Activated CD8-positive, alpha-beta T cell treated with anti-CD3 and anti-CD28 coated beads for 36 hours (primary cell): Measurements from ENCODE around the gene CAMK1D. TPM values are rescaled to one million over a fixed set of nuclear protein-coding genes. Genes with fewer than 3 reads are reported as not detected.

Experiments
- ATAC-seq: fragments of 200-7000 bp; cut with Tn5 transposase; one replicate; pipeline ENCODE4 v1.10.0; 2021; ENCODE audit warnings: mild to moderate bottlenecking, moderate library complexity
- CTCF ChIA-PET: fragments of 350-600 bp; sonication (Branson Sonifier 250); formaldehyde crosslinking; loops from one replicate; lab custom pipeline; 2021; ENCODE audit warnings: antibody characterized with exemption; lab: Charles Lee
- POLR2A ChIA-PET: fragments of 350-600 bp; sonication (Branson Sonifier 250); formaldehyde crosslinking; loops from one replicate; lab custom pipeline; 2021; ENCODE audit warnings: antibody characterized with exemption; lab: Charles Lee
- DNase-seq: peaks from one replicate; pipeline ENCODE4 v3.0.0-alpha.2; 2020
- H3K27ac Mint-ChIP-seq: one replicate; pipeline ENCODE4 v1.8.0; 2021; ENCODE audit warnings: mild to moderate bottlenecking, mixed read lengths
- H3K27me3 Mint-ChIP-seq: one replicate; pipeline ENCODE4 v1.8.0; 2021; ENCODE audit warnings: mixed read lengths
- H3K36me3 Mint-ChIP-seq: one replicate; pipeline ENCODE4 v1.8.0; 2021; ENCODE audit warnings: low read depth, mixed read lengths
- H3K4me1 Mint-ChIP-seq: one replicate; pipeline ENCODE4 v1.8.0; 2021; ENCODE audit warnings: low read depth, mixed read lengths
- H3K4me3 Mint-ChIP-seq: one replicate; pipeline ENCODE4 v1.8.0; 2021; ENCODE audit warnings: mild to moderate bottlenecking, moderate library complexity, mixed read lengths
- H3K9me3 Mint-ChIP-seq: one replicate; pipeline ENCODE4 v1.8.0; 2021; ENCODE audit warnings: mixed read lengths
- CTCF ChIP-seq: fragments of 200-600 bp; IDR thresholded peaks from one replicate; pipeline ENCODE4 v1.8.0; 2022; ENCODE audit warnings: antibody characterized with exemption, mild to moderate bottlenecking
- intact Hi-C: fragments of 100-400 bp; cut with micrococcal nuclease; formaldehyde crosslinking; loops from one replicate; pipeline ENCODE4 v1.10.0; 2022
- total RNA-seq, 2 experiments: library from RNA; stranded (reverse); gene quantifications; one replicate each; pipeline ENCODE4 v1.2.3, GENCODE V29; 2021

The CAMK1D gene
- total RNA-seq, 2 experiments from 2014 or later = 13.8 TPM

DNA sequence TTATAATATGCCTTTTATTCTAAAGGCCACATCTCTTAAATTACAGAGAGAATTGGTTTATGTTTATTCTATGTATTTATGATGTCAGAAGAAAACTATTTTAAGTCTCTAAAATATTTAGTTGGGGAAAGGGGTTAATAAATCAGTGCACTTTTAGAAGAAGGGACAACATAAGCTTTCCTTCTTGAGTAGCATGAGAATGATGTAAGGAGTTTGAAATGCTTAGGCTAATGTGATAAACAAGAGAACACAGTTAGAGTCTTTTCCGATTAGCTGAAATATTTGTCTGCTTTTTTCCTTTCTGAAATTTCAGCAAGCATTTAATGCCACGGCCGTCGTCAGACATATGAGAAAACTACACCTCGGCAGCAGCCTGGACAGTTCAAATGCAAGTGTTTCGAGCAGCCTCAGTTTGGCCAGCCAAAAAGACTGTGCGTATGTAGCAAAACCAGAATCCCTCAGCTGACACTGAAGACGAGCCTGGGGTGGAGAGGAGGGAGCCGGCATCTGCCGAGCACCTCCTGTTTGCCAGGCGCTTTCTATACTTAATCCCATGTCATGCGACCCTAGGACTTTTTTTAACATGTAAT lies 476.0 kb downstream of the CAMK1D start:
- Mint-ChIP-seq H3K4me3 (no peak overlapping the region), H3K36me3 (peaks cover 5% of the 10 kb centered on the region), H3K9me3 (no peaks in the 10 kb centered on the region), H3K27ac (no peak overlapping the region), H3K4me1 (no peaks in the 10 kb centered on the region), H3K27me3 (no peaks in the 10 kb centered on the region)
- TF ChIP-seq CTCF = no peak
- POLR2A ChIA-PET = interaction anchor here (1.1 kb wide), 1 partner anchor 10 kb away, joined by 3 read pairs; no protein-coding TSS in a partner anchor
- intact Hi-C loops = no loop called here
- CTCF ChIA-PET = no interaction called here
- ATAC-seq = no peak
- DNase-seq = no peak

- H3K4me3 Mint-ChIP-seq = no peak overlapping the region
- CTCF ChIA-PET = no interaction called here
- H3K27me3 Mint-ChIP-seq = no peaks in the 10 kb centered on the region
These were observed 477.5 kb downstream of the CAMK1D start for GRCh38 chr10:12826800-12827372.

DNA sequence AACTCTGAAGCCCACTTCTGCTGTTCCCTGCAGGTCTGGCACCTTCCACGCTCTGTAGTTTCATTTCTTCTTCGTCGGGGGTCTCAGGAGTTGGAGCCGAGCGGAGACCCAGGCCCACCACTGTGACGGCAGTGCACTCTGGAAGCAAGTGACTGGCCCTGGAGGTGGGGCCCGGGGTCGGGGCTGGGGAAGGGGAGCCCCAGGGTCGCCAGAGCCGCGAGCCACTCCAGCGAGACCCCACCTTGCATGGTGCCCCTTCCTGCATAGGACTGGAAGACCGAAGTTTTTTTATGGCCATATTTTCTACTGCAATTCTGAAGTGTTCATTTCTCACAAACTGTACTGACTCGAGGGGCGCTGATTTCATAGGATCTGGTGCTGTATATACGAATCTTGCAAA lies 479.4 kb downstream of the CAMK1D start:
- ChIA-PET POLR2A (no interaction called here), CTCF (no interaction called here)
- H3K27ac Mint-ChIP-seq = no peak overlapping the region
- no peaks in the 10 kb centered on the region for H3K27me3 Mint-ChIP-seq
- intact Hi-C loops = no loop called here
- peaks cover 5% of the 10 kb centered on the region for H3K36me3 Mint-ChIP-seq
- no peak overlapping the region for H3K4me3 Mint-ChIP-seq
- H3K4me1 Mint-ChIP-seq = no peaks in the 10 kb centered on the region
- TF ChIP-seq CTCF = no peak
- ATAC-seq (no peak), DNase-seq (no peak)
- H3K9me3 Mint-ChIP-seq = no peaks in the 10 kb centered on the region

More at GRCh38 chr10:12826800-12827372, 477.5 kb downstream of the CAMK1D start:
- intact Hi-C loops = no loop called here
- no peak for DNase-seq
- no peak for TF ChIP-seq CTCF
- no peak for ATAC-seq
- Mint-ChIP-seq H3K9me3 (no peaks in the 10 kb centered on the region), H3K4me1 (no peaks in the 10 kb centered on the region), H3K36me3 (peaks cover 5% of the 10 kb centered on the region), H3K27ac (no peak overlapping the region)
- POLR2A ChIA-PET = interaction anchor here (0.6 kb wide), 1 partner anchor 1258 kb away, joined by 4 read pairs; no protein-coding TSS in a partner anchor

DNA sequence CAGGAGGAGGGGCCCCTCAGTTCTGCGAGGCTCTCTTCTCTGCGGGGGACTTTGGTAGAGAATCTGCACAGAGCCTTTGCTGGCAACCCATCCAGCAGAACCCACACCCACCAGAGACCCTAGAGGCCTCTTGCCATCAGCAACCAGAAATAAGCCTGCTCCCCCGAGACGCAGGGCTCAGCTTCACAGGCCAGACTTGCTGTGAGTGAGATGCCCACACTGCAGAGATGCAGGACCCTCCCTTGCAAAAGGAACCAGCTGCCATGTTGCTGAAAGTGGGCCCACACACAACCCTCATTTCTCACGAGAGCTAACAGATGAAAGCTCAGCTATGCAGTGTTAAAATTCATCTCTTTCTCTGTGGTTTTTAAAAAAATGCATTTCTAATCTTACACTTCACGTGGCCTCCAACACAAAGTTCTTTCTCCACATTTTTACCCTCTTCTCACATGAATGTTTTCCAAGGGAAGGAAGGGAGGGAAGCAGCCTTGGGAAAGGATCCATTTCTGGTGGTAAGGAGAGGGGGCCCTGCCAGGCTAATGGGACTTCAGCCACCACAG lies 480.6 kb downstream of the CAMK1D start:
- Mint-ChIP-seq H3K27me3 (no peaks in the 10 kb centered on the region), H3K4me3 (no peak overlapping the region), H3K9me3 (no peaks in the 10 kb centered on the region), H3K27ac (no peak overlapping the region), H3K4me1 (no peaks in the 10 kb centered on the region), H3K36me3 (peaks cover 5% of the 10 kb centered on the region)
- TF ChIP-seq CTCF = no peak
- ATAC-seq (no peak), DNase-seq (no peak)
- intact Hi-C loops = no loop called here
- ChIA-PET POLR2A (no interaction called here), CTCF (interaction anchor here (1.3 kb wide), 1 partner anchor 48 kb away, joined by 3 read pairs; no protein-coding TSS in a partner anchor)

- TF ChIP-seq CTCF = no peak
- CTCF ChIA-PET = interaction anchor here (1.0 kb wide), 2 partner anchors 15 to 164 kb away, joined by 3 read pairs; no protein-coding TSS in a partner anchor
- Mint-ChIP-seq H3K27ac (no peak overlapping the region), H3K36me3 (peaks cover 5% of the 10 kb centered on the region), H3K27me3 (no peaks in the 10 kb centered on the region), H3K9me3 (no peaks in the 10 kb centered on the region), H3K4me3 (no peak overlapping the region), H3K4me1 (no peaks in the 10 kb centered on the region)
- intact Hi-C loops = no loop called here
- POLR2A ChIA-PET = no interaction called here
- ATAC-seq (no peak), DNase-seq (no peak)
These were observed 482.7 kb downstream of the CAMK1D start for GRCh38 chr10:12832096-12832495.
